GM21529 (cell line): ENCODE measurements around the gene UQCRHL.
A peak's percentile ranks its signal among the peaks of the same experiment; 100 is the strongest.
"Not testable (repeated sequence)": the region's sequence is repeated elsewhere in the genome, so short reads cannot be mapped to it uniquely, and the experiment has no call there.

Experiments used
- ATAC-seq: cut with Tn5 transposase; IDR thresholded peaks from one replicate; pipeline ENCODE4 v1.9.1; 2021; ENCODE audit not compliant: unreplicated experiment

The UQCRHL gene

DNA sequence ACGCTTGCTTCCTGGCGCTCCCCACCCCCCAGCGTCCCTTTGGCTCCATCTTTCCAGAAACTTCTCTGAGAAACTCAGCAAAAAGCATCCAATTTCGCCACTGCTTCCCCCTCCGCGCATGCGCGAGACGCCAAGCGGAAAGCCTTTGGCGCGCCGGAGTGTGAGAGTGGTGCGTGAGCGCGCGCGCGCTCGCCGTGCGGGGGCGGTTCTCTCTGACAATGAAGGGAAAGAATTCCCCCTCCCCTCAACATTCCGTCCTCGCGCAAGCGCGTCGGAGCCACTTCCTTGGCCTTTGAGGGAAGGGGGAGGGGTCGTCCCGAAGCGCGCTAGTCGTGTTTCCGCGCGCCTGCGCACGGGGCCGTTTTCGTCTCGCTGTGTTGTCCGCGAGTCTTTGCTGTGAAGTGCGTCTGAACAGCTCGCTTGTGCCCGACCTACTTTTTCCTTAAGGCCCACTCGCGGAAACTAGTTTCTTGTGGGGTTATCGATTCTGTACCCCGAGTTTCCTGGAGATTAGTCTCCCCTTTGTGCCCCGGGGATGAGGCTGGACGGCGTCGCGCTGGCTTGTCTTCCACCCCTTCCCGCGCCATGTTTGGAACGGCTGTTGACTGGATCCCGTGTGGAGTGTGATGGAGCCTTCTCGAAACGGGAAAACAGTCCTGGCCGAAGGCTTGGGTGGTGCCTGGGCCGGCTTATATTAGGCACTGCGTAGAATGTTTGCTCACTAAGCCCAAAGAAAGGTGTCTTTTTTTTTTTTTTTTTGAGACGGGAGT, 28.5 kb upstream of the UQCRHL start:
- peak; percentile 43 for ATAC-seq

DNA sequence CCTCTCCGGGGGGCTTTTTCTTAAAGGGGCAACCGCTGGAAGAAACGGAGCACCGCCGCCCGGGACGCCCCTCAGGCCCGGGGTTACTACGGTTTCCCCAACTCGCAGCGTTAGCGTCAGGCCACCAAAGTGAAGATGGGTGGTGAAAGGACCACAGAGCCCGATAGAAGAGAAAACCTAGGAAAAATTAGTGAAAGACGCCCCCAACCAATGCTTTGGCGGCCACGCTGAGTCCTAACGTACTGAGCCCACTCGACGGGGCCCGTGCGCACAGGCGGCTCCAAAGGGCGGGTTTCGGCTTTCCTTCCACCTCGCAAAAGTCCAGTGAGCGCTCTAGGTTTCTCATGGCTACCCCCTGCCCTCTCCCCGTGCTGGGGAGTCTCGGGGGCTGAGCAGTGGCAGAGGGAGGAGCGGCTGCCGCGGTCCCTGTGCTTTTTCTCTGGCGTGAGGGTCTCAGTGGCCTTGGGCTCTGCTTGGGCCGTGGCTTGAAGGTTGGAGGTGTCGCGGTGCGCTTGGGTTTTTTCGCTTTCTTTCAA, 27.8 kb upstream of the UQCRHL start:
- ATAC-seq: peak; percentile 8

DNA sequence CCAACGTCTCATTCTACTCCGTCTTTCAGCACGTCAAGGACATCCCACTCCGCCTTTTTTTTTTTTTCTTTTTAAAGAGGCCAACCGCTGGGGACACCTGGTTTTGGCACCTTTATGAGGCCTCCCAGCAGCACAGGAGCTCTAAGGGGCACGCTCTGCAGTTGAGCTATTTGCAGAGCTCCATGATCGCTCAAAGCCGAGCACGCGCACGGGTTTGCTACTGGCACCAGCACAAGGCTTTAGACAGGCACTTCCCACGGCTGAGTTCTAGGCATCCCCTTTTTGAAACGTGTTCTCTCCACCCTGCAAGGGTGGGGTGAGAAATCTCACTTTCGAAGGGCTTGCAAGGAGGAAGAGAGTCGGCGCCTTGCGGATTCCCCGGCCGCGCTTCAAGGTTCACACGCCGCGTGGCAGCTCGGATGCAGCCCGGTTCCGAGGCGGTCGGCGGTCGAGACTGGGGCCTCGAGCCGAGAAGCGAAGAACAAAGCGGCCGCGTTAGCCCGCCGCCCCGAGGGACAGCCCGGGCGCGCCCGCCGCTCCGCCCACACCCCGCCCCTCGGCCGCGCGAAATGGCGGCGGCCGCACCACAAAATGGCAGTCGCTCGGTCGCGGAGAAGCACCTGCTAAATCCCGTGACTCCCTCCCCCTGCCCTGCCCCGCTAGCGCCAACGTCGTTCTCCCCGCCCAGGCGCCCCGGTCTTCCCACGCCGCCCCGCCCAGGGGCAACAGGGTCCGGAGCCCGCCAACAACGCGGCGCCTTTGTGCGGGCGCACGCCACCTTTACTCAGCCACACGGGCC, 27.2 kb upstream of the UQCRHL start:
- peak; percentile 39 for ATAC-seq

DNA sequence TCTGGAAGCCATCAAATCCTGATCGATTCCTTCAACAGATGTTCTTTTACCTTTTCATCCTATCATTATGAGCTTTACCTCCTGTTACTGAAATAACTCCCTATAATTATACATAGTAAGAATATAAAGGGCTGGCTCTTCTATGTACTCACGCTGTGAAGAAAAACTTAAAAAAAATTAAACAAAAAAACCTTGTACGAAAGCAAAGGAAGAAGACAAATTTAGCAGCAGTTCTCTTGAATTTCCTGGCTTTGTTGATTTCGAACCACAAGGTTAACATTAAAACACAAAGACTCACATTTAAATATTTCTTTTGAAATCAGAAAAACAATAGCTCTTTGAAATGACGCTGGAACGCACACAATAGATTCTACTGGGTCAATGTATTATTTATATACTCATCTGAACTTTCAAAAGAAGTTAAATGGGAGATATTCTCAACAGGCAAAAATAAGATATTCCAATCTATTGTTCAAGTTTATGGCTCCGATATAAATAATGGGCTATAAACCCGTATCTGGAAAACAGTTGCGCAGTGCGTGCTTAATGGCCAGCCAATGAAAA, 26.5 kb upstream of the UQCRHL start:
- no peak for ATAC-seq

DNA sequence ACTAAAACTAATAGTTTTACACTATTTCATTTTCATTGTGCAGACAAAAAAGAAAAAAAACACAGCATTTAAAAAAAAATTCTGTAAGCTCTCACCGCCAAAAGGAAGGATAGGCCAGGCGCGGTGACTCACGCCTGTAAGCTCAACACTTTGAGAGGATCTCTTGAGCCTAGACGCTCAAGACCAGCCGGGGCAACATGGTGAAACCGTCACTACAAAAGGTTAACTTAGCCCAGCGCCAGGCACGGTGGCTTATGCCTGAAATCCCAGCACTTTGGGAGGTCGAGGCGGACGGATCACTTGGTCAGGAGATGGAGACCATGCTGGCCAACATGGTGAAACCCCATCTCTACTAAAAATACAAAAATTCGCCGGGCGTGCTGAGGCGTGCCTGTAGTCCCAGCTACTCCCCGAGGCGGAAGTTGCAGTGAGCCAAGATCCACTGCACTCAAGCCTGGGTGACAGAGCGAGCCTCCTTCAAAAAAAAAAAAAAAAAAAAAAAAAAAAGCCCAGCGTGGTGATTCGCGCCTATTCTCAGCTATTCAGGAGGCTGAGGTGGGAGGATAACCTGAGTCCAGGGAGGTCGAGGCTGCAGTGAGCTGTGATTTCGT, 25.7 kb upstream of the UQCRHL start:
- no peak for ATAC-seq

DNA sequence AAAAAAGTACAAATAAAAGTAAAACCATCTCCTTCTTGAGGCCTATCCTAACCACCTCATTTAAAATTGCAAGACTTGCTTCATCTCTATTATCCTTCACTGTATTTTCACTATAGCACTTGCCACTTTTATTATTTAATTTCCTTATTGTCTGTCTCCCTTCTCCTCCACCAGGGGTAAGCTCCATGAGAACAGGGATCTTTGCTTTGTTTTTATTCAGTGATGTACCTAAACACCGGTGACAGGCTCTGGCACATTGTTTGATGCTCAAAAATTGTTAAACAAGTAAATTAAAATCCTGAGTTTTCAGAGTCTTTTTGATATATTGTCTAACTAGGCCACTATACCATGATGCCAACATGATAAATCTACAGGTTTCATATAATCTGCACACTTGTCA, 22.8 kb upstream of the UQCRHL start:
- no peak for ATAC-seq

DNA sequence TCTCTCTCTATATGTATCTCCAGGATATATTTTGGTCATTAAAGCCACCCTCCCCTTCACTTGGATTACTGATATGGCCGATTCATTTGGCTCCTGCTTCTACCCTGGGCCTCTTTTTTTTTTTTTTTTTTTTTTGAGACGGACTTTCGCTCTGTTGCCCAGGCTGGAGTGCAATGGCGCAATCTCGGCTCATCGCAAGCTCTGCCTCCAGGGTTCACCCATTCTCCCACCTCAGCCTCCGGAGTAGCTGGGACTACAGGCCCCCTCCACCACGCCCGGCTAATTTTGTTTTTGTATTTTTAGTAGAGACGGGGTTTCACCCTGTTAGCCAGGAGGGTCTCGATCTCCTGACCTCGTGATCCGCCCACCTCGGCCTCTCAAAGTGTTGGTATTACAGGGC, 21.5 kb upstream of the UQCRHL start:
- not testable (repeated sequence) for ATAC-seq

DNA sequence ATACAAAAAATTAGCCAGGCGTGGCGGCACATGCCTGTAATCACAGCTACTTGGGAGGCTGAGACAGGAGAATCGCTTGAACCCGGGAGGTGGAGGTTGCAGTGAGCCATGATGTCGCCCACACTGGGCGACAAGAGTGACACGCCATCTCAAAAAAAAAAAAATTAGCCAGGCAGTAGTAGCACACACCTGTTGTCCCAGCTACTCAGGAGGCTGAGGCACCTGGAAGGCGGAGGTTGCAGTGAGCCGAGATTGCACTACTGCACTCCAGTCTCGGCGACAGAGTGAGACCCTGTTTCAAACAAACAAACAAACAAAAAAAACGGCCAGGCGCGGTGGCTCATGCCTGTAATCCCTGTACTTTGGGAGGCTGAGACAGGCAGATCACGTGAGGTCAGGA, 20.1 kb upstream of the UQCRHL start:
- ATAC-seq: not testable (repeated sequence)

DNA sequence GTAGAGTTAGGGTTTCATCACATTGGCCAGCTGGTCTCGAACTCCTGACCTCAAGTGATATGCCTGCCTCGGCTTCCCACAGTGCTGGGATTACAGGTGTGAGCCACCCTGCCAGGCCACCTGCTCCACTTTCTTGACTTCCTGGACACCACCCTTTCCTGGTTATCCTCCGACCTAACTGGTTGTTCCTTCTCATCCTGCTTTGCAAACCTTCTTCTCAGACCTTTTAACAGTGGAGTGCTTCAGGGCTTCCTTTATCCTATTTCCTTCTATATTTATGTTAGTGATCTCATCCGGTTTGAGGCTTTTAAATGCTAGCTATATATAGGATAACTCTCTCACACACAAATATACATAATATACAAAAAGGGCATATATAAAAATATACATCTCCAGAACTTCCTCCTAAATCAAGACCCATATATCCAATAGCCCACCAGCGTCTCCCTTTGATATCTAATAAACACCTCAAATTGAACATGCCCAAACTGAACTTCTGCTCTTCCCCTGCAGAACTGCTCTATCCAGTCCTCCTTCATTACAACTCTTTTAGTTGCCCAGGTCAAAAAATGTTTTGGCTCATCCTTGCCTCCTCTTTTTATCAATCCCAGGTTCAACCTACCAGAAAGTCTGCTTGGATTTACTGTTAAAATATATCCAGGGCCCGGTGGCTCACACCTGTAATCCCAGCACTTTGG, 19.5 kb upstream of the UQCRHL start:
- ATAC-seq: no peak

DNA sequence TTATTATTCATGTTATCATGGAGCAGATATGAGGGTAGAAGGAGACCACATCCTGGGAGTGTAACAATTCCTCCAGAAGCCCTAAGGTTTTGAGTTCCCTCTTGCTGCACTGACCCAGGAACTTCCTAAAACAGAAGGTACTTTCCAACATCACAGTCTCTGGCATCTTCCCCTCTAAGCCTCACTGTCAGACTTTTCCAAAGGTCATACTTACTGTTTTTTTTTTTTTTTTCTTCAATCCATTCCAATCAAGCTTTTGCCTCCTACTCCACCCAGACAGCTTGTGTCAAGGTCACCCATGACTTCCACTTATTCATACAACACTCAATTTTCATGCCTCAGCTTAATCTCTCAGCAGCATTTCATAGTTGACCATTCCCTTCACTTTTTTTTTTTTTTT, 18.4 kb upstream of the UQCRHL start:
- no peak for ATAC-seq

DNA sequence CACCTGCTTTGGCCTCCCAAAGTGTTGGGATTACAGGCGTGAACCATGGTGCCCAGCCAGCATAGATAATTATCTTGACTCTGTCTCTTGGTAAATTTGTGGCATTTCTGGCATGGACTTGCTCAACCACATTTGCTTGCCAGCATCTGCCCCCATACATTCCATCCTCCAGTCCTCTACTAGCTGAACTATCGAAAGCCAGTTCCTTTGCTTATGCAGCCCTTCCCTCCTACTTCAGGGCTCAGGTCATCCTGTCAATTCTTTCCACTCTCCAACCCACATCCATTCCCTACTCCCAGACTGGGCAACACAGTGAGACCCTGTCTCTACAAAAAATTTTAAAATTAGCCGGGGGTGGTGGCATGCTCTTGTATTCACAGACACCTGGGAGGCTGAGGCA, 13.0 kb upstream of the UQCRHL start:
- no peak for ATAC-seq

DNA sequence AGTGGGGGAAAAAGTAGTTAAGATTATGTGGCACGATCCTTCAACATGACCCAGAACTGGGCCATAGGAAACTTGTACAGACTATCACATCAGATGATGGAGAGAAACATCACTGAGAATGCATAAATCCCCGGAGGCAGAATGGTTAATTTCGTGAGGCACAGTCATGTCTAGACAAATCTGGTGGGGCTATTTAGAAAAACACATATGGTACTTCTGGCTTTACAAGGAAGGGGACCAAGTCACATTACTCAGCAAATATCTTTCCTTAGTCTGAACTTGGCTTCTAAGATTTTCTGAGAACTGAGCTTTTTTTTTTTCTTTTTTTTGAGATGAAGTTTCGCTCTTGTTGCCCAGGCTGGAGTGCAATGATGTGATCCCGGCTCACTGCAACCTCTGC, 9.2 kb upstream of the UQCRHL start:
- ATAC-seq: no peak

DNA sequence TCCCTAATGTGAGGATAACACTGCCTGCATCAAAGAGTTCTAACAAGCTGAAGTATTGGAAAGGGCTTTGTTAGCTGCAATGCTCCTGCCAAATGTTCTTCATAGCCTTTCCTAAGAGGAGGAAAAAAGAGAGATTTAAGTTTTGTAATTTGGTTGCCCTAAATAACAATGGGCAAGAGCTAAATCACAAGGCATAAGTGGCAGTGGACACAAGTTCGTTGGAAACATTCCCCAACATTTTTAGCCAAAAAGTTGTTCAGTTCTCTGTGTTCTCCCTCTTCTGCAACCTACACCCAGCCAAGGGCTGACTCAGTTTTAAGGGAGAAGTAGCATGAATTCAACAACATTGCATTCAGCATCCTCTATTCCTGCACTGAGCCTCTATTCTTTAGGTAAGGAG, 2.6 kb upstream of the UQCRHL start:
- no peak for ATAC-seq

DNA sequence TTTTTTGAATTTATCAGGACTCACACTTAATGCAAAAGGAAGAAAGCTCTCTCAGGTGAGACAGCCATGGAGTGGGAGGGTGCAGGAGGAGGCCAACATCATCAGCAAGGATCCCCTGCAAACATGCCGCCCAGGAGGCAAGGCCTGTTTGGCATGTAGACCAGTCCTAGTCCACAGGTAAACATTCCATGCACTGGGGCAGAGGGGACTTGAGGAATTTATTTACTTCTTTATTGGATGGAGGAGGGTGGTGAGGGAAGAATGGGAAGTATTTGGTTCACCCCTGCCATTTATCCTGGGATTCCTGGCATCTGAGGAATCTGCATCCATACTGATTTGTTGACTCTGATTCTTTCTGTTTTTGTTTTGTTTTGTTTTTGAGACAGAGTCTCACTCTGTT, 1.5 kb upstream of the UQCRHL start:
- ATAC-seq: no peak

DNA sequence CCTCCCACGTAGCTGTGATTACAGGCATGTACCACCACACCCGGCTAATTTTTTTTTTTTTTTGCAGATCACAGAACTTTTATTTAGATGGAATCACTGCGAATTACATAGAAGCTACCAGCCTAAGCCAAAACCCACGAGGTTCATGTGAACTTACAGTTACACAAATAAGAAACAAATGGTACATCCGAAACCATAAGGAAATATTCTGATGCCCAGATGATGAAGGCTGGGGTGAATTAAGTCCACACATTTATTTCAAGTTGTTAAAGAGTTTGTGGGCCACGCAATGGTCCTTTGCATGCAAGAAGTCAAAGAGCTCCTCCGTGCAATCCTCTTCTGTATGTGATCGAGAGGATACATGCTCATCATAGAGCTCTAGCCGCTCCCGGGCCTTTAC, 328 bp downstream of the UQCRHL start:
- no peak for ATAC-seq

DNA sequence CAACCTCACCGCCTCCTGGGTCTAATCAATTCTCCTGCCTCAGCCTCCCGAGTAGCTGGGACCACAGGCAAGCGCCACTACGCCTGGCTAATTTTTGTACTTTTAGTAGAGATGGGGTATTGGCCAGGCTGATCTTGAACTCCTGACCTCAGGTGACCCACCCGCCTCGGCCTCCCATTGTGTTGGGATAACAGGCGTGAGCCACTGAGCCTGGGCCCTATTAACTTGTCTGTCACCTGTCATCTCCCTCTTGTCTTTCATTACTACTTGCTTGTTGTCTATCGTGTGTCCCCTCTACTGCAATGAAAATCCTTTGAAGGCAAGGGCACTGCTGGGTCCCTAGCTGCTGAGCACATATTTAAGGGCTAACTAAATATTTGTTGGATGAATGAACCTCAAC, 3.4 kb downstream of the UQCRHL start:
- ATAC-seq: no peak

DNA sequence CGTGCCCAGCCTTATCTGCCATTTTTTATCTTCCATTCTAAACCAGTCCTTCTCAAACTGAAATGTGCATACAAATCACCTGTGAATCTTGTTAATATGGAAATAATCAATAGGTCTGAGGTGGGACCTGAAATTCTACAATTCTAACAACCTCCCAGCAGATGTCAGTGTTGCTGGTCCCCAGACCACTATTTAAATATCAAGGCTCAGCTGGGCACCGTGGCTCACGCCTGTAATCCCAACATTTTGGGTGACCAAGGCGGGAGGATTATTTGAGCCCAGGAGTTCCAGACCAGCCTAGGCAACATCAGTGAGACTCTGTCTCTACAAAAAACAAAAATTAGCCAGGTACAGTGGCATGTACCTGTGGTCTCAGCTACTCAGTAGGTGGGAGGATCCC, 4.1 kb downstream of the UQCRHL start:
- no peak for ATAC-seq

DNA sequence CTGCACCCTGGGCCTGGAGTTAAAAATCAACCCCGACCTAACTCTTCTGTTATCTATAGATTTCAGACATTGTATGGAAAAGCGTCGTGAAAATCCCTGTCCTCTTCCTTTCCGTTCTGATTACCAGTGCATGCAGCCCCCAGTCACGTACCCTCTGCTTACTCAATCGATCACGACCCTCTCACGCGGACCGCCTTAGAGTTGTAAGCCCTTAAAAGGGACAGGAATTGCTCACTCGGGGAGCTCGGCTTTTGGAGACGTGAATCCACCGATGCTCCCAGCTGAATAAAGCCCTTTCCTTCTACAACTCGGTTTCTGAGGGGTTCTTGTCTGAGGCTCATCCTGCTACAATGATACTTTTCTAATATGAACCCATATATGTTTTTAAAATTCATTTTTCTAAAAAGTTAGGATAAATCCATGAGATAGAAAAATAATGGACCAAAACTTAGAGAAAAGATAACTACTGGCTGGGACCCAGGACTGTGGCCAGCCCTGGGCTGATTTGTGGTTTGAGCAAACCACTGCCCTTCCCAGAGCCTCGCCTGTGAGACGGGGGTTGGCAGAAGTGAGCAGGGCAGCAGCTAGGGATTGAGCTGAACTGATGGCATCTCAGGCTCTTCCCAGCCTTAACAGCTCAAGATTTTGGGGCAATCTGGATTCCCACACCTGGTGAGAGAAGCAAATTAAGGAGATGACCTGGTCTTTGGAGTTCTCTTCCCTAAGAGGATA, 5.0 kb downstream of the UQCRHL start:
- no peak for ATAC-seq

DNA sequence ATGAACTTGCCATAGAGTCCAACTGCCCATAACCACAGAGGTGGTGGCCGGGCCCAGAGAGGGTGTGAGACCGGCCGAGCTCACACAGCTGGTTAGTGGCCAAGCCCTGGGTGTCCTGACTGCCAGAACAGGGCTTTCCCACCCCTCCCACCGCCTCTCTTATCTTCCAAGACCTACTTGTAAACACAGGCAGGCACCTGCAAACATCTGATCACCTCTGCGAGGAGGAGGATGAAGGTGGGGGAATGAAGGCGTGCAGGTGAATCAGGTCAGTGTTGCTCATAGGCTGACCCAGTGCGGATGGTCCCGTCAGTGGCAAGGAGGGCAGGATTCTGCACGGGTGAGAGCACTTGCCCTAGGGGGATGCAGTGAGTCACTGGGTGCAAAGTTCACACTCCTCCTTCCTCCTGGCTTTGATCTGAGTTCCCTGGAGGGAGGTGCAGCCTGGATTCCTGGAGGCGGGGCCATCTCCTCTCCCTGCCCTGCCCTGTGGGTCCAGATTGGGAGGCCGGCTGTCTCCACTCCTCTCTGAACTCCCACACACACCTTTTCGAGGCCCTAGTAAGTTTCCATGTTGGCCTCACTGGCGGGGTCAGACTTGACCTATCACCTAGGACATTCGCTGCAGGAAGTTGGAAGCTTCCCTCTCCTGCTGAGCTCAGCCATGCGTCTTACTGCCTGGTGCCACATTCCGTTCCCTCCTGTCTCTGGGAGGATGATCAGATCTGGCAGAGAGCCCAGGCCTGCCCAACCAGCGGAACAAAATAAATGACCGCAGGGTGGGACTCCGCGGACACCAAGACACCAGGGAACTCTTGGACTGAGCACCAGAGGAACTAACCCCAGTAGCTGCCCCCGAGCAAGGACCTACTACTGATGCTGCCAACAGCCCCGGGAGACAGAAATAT, 7.3 kb downstream of the UQCRHL start:
- no peak for ATAC-seq
